ENCODE results near the gene ANKRD17. TPM values are rescaled to one million over a fixed set of nuclear protein-coding genes. Genes with fewer than 3 reads are reported as not detected.

Gene ANKRD17
- total RNA-seq, 1 donor, result 49.9 TPM

GRCh38 chr4:73178389-73178788 lies 80.2 kb downstream of the ANKRD17 start:
- Histone ChIP-seq H3K79me2 (ENCODE audit: insufficient read depth, low read length) (peaks cover 92% of the 10 kb centered on the region), H3K4me3 (ENCODE audit: insufficient read depth, low read length) (no peak overlapping the region), H3K9me3 (ENCODE audit: low read depth, low read length) (no peaks in the 10 kb centered on the region), H3K4me2 (ENCODE audit: insufficient read depth, low read length) (no peak overlapping the region), H2AFZ (ENCODE audit: low read length) (no peak overlapping the region), H3K27ac (ENCODE audit: low read depth, low read length) (no peak overlapping the region), H3K4me1 (ENCODE audit: insufficient read depth, low read length) (no peaks in the 10 kb centered on the region), H4K20me1 (ENCODE audit: insufficient read depth, low read length) (peaks cover 20% of the 10 kb centered on the region), H3K27me3 (ENCODE audit: insufficient read depth, low read length) (no peaks in the 10 kb centered on the region), H3K36me3 (ENCODE audit: insufficient read depth, low read length) (peaks cover 18% of the 10 kb centered on the region)
- TF ChIP-seq CTCF (IDR thresholded peaks at IDR 0.05; ENCODE audit: extremely low read depth, low read depth, low read length), result no peak
- DNase-seq (ENCODE audit: insufficient read length, low spot score, missing footprints), result no peak

- TF ChIP-seq CTCF (IDR thresholded peaks at IDR 0.05; ENCODE audit: extremely low read depth, low read depth, low read length), result no peak
- Histone ChIP-seq H4K20me1 (ENCODE audit: insufficient read depth, low read length) (peaks cover 18% of the 10 kb centered on the region), H2AFZ (ENCODE audit: low read length) (no peak overlapping the region), H3K27me3 (ENCODE audit: insufficient read depth, low read length) (no peaks in the 10 kb centered on the region), H3K9me3 (ENCODE audit: low read depth, low read length) (no peaks in the 10 kb centered on the region), H3K79me2 (ENCODE audit: insufficient read depth, low read length) (peaks cover 94% of the 10 kb centered on the region), H3K4me3 (ENCODE audit: insufficient read depth, low read length) (no peak overlapping the region), H3K27ac (ENCODE audit: low read depth, low read length) (no peak overlapping the region), H3K4me1 (ENCODE audit: insufficient read depth, low read length) (no peaks in the 10 kb centered on the region), H3K36me3 (ENCODE audit: insufficient read depth, low read length) (peaks cover 51% of the 10 kb centered on the region), H3K4me2 (ENCODE audit: insufficient read depth, low read length) (no peak overlapping the region)
- no peak for DNase-seq (ENCODE audit: insufficient read length, low spot score, missing footprints)
Measured at GRCh38 chr4:73172161-73172560, 86.4 kb downstream of the ANKRD17 start.

- H4K20me1 ChIP-seq (ENCODE audit: insufficient read depth, low read length), result peaks cover 18% of the 10 kb centered on the region
- H3K79me2 ChIP-seq (ENCODE audit: insufficient read depth, low read length), result peaks cover 90% of the 10 kb centered on the region
- DNase-seq (ENCODE audit: insufficient read length, low spot score, missing footprints), result no peak
Measured at GRCh38 chr4:73170518-73171198, 87.9 kb downstream of the ANKRD17 start.

More at GRCh38 chr4:73170518-73171198, 87.9 kb downstream of the ANKRD17 start:
- Histone ChIP-seq H2AFZ (ENCODE audit: low read length) (no peak overlapping the region), H3K4me2 (ENCODE audit: insufficient read depth, low read length) (no peak overlapping the region), H3K27me3 (ENCODE audit: insufficient read depth, low read length) (no peaks in the 10 kb centered on the region), H3K27ac (ENCODE audit: low read depth, low read length) (no peak overlapping the region), H3K4me1 (ENCODE audit: insufficient read depth, low read length) (no peaks in the 10 kb centered on the region), H3K9me3 (ENCODE audit: low read depth, low read length) (peaks cover 3% of the 10 kb centered on the region), H3K4me3 (ENCODE audit: insufficient read depth, low read length) (no peak overlapping the region), H3K36me3 (ENCODE audit: insufficient read depth, low read length) (peaks cover 52% of the 10 kb centered on the region)
- TF ChIP-seq CTCF (IDR thresholded peaks at IDR 0.05; ENCODE audit: extremely low read depth, low read depth, low read length), result no peak

Measured in osteoblast (primary cell).